Neural progenitor cell (in vitro differentiated cells): ENCODE data around the gene ITGA2B. TPM values are rescaled to one million over a fixed set of nuclear protein-coding genes. Genes with fewer than 3 reads are reported as not detected.
"Not testable (repeated sequence)": the region's sequence is repeated elsewhere in the genome, so short reads cannot be mapped to it uniquely, and the experiment has no call there.

Source experiments
- DNase-seq: peaks from one replicate; pipeline ENCODE4 v3.0.0-alpha.2; 2016; ENCODE audit warnings: low spot score
- H2AFZ ChIP-seq: fragments of 200-600 bp; sonication (generic); replicated peaks from 2 replicates; pipeline ENCODE4 v1.6.1; 2016; ENCODE audit warnings: antibody characterized with exemption
- H3F3A ChIP-seq: fragments of 200-600 bp; sonication (generic); 2 replicates; pipeline ENCODE4 v1.6.1; 2016; ENCODE audit warnings: antibody characterized with exemption, low read depth
- H3K27ac ChIP-seq: fragments of 200-600 bp; sonication (generic); 2 replicates; pipeline ENCODE4 v1.5.1; 2016; ENCODE audit warnings: mild to moderate bottlenecking
- H3K27me3 ChIP-seq: fragments of 200-600 bp; sonication (generic); 2 replicates; pipeline ENCODE4 v1.6.1; 2016; ENCODE audit warnings: mild to moderate bottlenecking, moderate library complexity
- H3K36me3 ChIP-seq: fragments of 200-600 bp; sonication (generic); 2 replicates; pipeline ENCODE4 v1.5.1; 2016
- H3K4me1 ChIP-seq: fragments of 200-600 bp; sonication (generic); 2 replicates; pipeline ENCODE4 v1.6.1; 2016; ENCODE audit warnings: mixed run types
- H3K4me2 ChIP-seq: fragments of 200-600 bp; sonication (generic); 2 replicates; pipeline ENCODE4 v1.6.1; 2016
- H3K4me3 ChIP-seq: fragments of 200-600 bp; sonication (generic); 2 replicates; pipeline ENCODE4 v1.5.1; 2016
- H3K79me2 ChIP-seq: fragments of 200-600 bp; sonication (generic); 2 replicates; pipeline ENCODE4 v1.6.1; 2016; ENCODE audit warnings: low read depth
- H3K9ac ChIP-seq: fragments of 200-600 bp; sonication (generic); 2 replicates; pipeline ENCODE4 v1.6.1; 2016
- H3K9me3 ChIP-seq: fragments of 200-600 bp; sonication (generic); 2 replicates; pipeline ENCODE4 v1.5.1; 2016; ENCODE audit warnings: low read depth
- H4K20me1 ChIP-seq: fragments of 200-600 bp; sonication (generic); 2 replicates; pipeline ENCODE4 v1.6.1; 2016; ENCODE audit warnings: low read depth
- H3K27ac Mint-ChIP-seq: 3 replicates; pipeline ENCODE4 v1.8.0; 2021; ENCODE audit warnings: mixed read lengths
- H3K27me3 Mint-ChIP-seq: 2 replicates; pipeline ENCODE4 v1.8.0; 2022; ENCODE audit warnings: low read depth, mild to moderate bottlenecking, inconsistent platforms, moderate library complexity, mixed read lengths; ENCODE audit not compliant: insufficient read depth
- H3K36me3 Mint-ChIP-seq: 3 replicates; pipeline ENCODE4 v1.8.0; 2021; ENCODE audit warnings: mixed read lengths
- H3K4me1 Mint-ChIP-seq: 3 replicates; pipeline ENCODE4 v1.8.0; 2021; ENCODE audit warnings: mixed read lengths
- H3K4me3 Mint-ChIP-seq: 3 replicates; pipeline ENCODE4 v1.8.0; 2021; ENCODE audit warnings: mild to moderate bottlenecking, moderate library complexity, mixed read lengths
- H3K9me3 Mint-ChIP-seq: 3 replicates; pipeline ENCODE4 v1.8.0; 2020; ENCODE audit warnings: mixed read lengths
- CTCF ChIP-seq: fragments of 200-600 bp; sonication (generic); IDR thresholded peaks from 2 replicates; pipeline ENCODE4 v1.5.1; 2017; ENCODE audit warnings: antibody characterized with exemption, mild to moderate bottlenecking
- EZH2 ChIP-seq: fragments of 200-600 bp; sonication (generic); IDR thresholded peaks from 2 replicates; pipeline ENCODE4 v1.6.1; 2017; ENCODE audit warnings: antibody characterized with exemption, mild to moderate bottlenecking, moderate library complexity
- EZH2phosphoT487 ChIP-seq: fragments of 200-600 bp; sonication (generic); IDR thresholded peaks from 2 replicates; pipeline ENCODE4 v1.6.1; 2017; ENCODE audit warnings: antibody characterized with exemption
- total RNA-seq: library from RNA; depleted of rRNA; stranded (reverse); fragments of >200 nt; gene quantifications from 2 replicates; pipeline ENCODE4 v1.2.3, GENCODE V29; 2015; ENCODE audit warnings: low replicate concordance

Gene ITGA2B
- total RNA-seq, 1 donor from 2014 or later = 4.7 TPM

- peaks cover 9% of the 10 kb centered on the region for H3F3A ChIP-seq
- no peaks in the 10 kb centered on the region for H3K9me3 Mint-ChIP-seq
- no peaks in the 10 kb centered on the region for H3K9me3 ChIP-seq
- peaks cover 4% of the 10 kb centered on the region for H3K27me3 Mint-ChIP-seq
- no peaks in the 10 kb centered on the region for H3K36me3 Mint-ChIP-seq
- H3K4me1 Mint-ChIP-seq = peaks cover 10% of the 10 kb centered on the region
- no peak for DNase-seq
- no peaks in the 10 kb centered on the region for H3K4me1 ChIP-seq
- H3K4me2 ChIP-seq = no peak overlapping the region
- H3K27ac Mint-ChIP-seq = peak overlapping the region; percentile 11
- TF ChIP-seq CTCF (no peak), EZH2phosphoT487 (no peak), EZH2 (no peak)
- no peak overlapping the region for H3K4me3 ChIP-seq
- H3K27me3 ChIP-seq = no peaks in the 10 kb centered on the region
- no peaks in the 10 kb centered on the region for H3K79me2 ChIP-seq
- no peak overlapping the region for H3K4me3 Mint-ChIP-seq
- no peak overlapping the region for H2AFZ ChIP-seq
- H3K36me3 ChIP-seq = no peaks in the 10 kb centered on the region
- H3K27ac ChIP-seq = no peak overlapping the region
- H4K20me1 ChIP-seq = no peaks in the 10 kb centered on the region
- H3K9ac ChIP-seq = no peak overlapping the region
These were observed 55.1 kb downstream of the ITGA2B start for GRCh38 chr17:44334315-44334714.

GRCh38 chr17:44333371-44333770 lies 56.1 kb downstream of the ITGA2B start:
- H3K79me2 ChIP-seq = no peaks in the 10 kb centered on the region
- no peaks in the 10 kb centered on the region for H3K36me3 ChIP-seq
- no peak overlapping the region for H3K4me2 ChIP-seq
- Mint-ChIP-seq H3K4me1 (peaks cover 10% of the 10 kb centered on the region), H3K9me3 (no peaks in the 10 kb centered on the region), H3K27me3 (peaks cover 4% of the 10 kb centered on the region), H3K27ac (no peak overlapping the region), H3K36me3 (no peaks in the 10 kb centered on the region), H3K4me3 (no peak overlapping the region)
- H3K27ac ChIP-seq = no peak overlapping the region
- no peak for DNase-seq
- H2AFZ ChIP-seq = no peak overlapping the region
- H3K9ac ChIP-seq = no peak overlapping the region
- H3K9me3 ChIP-seq = no peaks in the 10 kb centered on the region
- H4K20me1 ChIP-seq = no peaks in the 10 kb centered on the region
- H3K27me3 ChIP-seq = no peaks in the 10 kb centered on the region
- H3F3A ChIP-seq = peaks cover 15% of the 10 kb centered on the region
- H3K4me1 ChIP-seq = no peaks in the 10 kb centered on the region
- H3K4me3 ChIP-seq = no peak overlapping the region
- no peak for TF ChIP-seq EZH2
- no peak for TF ChIP-seq CTCF
- TF ChIP-seq EZH2phosphoT487 = no peak

- H3K27ac Mint-ChIP-seq = no peak overlapping the region
- H3K4me3 Mint-ChIP-seq = no peak overlapping the region
These were observed 58.1 kb downstream of the ITGA2B start for GRCh38 chr17:44331249-44331760.

GRCh38 chr17:44330263-44330662 lies 59.2 kb downstream of the ITGA2B start:
- H3K27ac Mint-ChIP-seq, DNase-seq, H3K9me3 Mint-ChIP-seq, H3K4me3 Mint-ChIP-seq, H2AFZ ChIP-seq, H3K27ac ChIP-seq, H3K9me3 ChIP-seq, H3K4me1 ChIP-seq, H3K4me2 ChIP-seq, H3K79me2 ChIP-seq, H3K36me3 ChIP-seq, H3K9ac ChIP-seq, H3K36me3 Mint-ChIP-seq, H4K20me1 ChIP-seq, H3K4me3 ChIP-seq, H3K4me1 Mint-ChIP-seq, H3K27me3 Mint-ChIP-seq: not testable (repeated sequence)
- H3F3A ChIP-seq = peaks cover 29% of the 10 kb centered on the region
- H3K27me3 ChIP-seq = peaks cover 13% of the 10 kb centered on the region

More at GRCh38 chr17:44331249-44331760, 58.1 kb downstream of the ITGA2B start:
- Histone ChIP-seq H3K36me3 (no peaks in the 10 kb centered on the region), H3K4me1 (no peaks in the 10 kb centered on the region), H3K9me3 (no peaks in the 10 kb centered on the region), H3K27ac (no peak overlapping the region), H2AFZ (no peak overlapping the region), H3F3A (peaks cover 19% of the 10 kb centered on the region), H3K9ac (no peak overlapping the region), H3K4me3 (no peak overlapping the region), H3K79me2 (no peaks in the 10 kb centered on the region), H3K4me2 (no peak overlapping the region), H3K27me3 (peaks cover 3% of the 10 kb centered on the region), H4K20me1 (no peaks in the 10 kb centered on the region)
- Mint-ChIP-seq H3K9me3 (no peaks in the 10 kb centered on the region), H3K36me3 (no peaks in the 10 kb centered on the region), H3K4me1 (peaks cover 9% of the 10 kb centered on the region), H3K27me3 (no peaks in the 10 kb centered on the region)
- DNase-seq = peak; percentile 89
- TF ChIP-seq EZH2 = no peak
- TF ChIP-seq CTCF = peak; percentile 90
- TF ChIP-seq EZH2phosphoT487 = no peak

- not testable (repeated sequence) for H3K27me3 Mint-ChIP-seq, H3K4me3 Mint-ChIP-seq, H3K79me2 ChIP-seq, H4K20me1 ChIP-seq, H3K4me1 ChIP-seq, H3K9me3 ChIP-seq, H3K36me3 Mint-ChIP-seq, H3K27ac ChIP-seq, H3K9me3 Mint-ChIP-seq, H3K27ac Mint-ChIP-seq, H3K4me1 Mint-ChIP-seq, H3K9ac ChIP-seq, H3K4me2 ChIP-seq, DNase-seq, H2AFZ ChIP-seq, H3K36me3 ChIP-seq, H3K4me3 ChIP-seq
- Histone ChIP-seq H3F3A (peaks cover 34% of the 10 kb centered on the region), H3K27me3 (peaks cover 19% of the 10 kb centered on the region)
These were observed 59.9 kb downstream of the ITGA2B start for GRCh38 chr17:44329516-44329915.
